ENCODE measurements around the gene PSG11. TPM values are rescaled to one million over a fixed set of nuclear protein-coding genes. Genes with fewer than 3 reads are reported as not detected.

The PSG11 gene
- total RNA-seq, 2 experiments from 2014 or later: not detected

Other genes with a start within 250 kb of the PSG11 start
- not detected for gene PSG1, start 146.8 kb downstream of the PSG11 start, total RNA-seq
- not detected for gene PSG6, start 108.6 kb downstream of the PSG11 start, total RNA-seq
- not detected for gene PSG7, start 89.3 kb downstream of the PSG11 start, total RNA-seq
- not detected for gene PSG2, start 56.2 kb upstream of the PSG11 start, total RNA-seq
- gene PSG5, start 160.1 kb upstream of the PSG11 start, total RNA-seq: not detected
- gene PSG4, start 179.2 kb upstream of the PSG11 start, total RNA-seq: not detected
- not detected for gene PSG9, start 243.1 kb upstream of the PSG11 start, total RNA-seq

Measured in activated CD4-positive, alpha-beta memory T cell treated with anti-CD3 and anti-CD28 coated beads, Interleukin-2, amount 10 ng/mL, durations not matched to agents 7 days and 5 days (primary cell).